ENCODE measurements around the gene DBNL.
"Not testable (repeated sequence)": the region's sequence is repeated elsewhere in the genome, so short reads cannot be mapped to it uniquely, and the experiment has no call there.

Gene DBNL

GRCh38 chr7:44044315-44045225 lies at the start of gene DBNL:
Gene DBNL (plus strand): TSS chr7:44044702. CDS start chr7:44044738, 36 bp downstream.
- in situ Hi-C loops (cut with MboI; ENCODE audit: low sequenced_read_pairs) = no loop called here

DNA sequence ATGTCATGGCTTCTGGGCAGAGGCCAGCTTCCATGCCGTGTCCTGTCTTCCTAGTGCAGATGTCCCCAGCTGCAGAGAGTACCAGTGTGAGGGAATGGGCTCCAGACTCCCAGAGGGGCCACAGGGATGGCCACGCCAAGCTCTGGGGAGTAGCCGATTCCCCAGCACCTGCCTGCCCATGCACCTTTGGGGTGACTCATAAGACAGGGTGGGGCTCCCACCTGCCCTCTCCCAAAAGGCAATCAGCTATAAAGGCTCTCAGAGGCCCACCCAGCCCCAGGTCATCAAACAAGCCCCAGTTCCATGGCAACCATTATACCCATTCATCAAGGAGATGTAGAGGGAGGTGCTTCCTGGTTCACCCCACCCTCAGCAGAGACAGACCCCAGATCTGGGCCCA lies 47.0 kb upstream of the DBNL start, which contains the start of gene SPDYE1:
SPDYE1 (plus strand) TSS at position 366 of the 400 bp plus-strand sequence. CDS start 2,053 bp downstream, outside the sequence.
- in situ Hi-C loops (cut with MboI; ENCODE audit: low sequenced_read_pairs) = not testable (repeated sequence)

DNA sequence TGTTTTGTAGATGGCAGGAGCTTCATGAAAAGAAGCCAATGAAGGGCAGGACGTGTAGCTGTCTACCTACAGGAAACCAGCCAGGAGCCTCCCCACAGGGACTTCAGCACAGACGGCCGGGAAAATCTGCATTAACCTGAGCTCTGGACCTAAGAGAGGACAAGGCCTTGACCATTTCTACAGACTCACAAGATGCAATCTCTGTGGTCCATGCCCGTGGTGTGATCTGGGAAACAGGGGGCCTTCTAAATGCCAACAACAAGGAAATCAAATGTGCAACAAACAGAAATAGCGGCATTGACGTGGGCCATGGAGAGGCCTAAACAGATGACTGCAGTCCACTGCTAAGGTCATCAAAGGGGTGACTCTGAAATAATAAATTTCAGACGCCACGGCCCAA lies 32.4 kb upstream of the DBNL start:
- in situ Hi-C loops (cut with MboI; ENCODE audit: low sequenced_read_pairs) = not testable (repeated sequence)

DNA sequence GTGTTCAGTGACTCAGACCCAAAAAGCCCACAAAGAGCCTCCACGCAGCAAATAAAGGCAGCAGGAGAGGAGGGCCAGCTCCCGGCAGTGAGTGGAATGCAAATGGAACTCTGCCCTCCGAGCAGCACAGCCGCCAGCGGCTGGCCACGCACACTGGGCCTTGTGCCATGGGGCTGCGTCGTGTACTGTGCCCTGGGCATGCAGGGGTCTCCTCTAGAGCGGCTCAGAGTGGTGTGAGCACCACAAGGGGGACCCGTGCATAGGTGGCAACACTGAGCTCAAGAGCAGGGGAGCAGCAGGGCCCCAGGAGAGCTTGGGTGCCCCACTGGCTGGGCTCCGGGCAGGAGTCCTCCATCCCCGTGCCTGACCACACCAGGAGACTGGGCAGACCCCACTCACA lies 29.4 kb upstream of the DBNL start:
- in situ Hi-C loops (cut with MboI; ENCODE audit: low sequenced_read_pairs) = not testable (repeated sequence)

- in situ Hi-C loops (cut with MboI; ENCODE audit: low sequenced_read_pairs) = not testable (repeated sequence)
Measured at GRCh38 chr7:44018857-44019807, 25.4 kb upstream of the DBNL start.

GRCh38 chr7:44019825-44020224 lies 24.7 kb upstream of the DBNL start:
- in situ Hi-C loops (cut with MboI; ENCODE audit: low sequenced_read_pairs) = not testable (repeated sequence)

DNA sequence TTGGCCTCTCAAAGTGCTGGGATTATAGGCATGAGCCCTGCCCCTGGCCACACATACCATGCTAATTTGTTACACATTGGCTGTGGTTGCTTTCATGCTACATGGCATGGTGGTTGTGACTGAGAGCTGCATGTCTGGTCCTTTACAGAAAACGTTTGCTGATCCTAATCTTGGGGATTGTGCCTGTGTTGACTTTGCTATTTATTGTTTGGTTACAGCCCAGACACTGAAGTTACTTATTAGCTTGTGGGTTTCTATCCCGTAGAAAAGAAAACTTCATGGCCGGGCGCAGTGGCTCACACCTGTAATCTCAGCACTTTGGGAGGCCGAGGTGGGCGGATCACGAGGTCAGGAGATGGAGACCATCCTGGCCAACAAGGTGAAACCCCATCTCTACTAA lies 22.4 kb upstream of the DBNL start:
- in situ Hi-C loops (cut with MboI; ENCODE audit: low sequenced_read_pairs) = not testable (repeated sequence)

DNA sequence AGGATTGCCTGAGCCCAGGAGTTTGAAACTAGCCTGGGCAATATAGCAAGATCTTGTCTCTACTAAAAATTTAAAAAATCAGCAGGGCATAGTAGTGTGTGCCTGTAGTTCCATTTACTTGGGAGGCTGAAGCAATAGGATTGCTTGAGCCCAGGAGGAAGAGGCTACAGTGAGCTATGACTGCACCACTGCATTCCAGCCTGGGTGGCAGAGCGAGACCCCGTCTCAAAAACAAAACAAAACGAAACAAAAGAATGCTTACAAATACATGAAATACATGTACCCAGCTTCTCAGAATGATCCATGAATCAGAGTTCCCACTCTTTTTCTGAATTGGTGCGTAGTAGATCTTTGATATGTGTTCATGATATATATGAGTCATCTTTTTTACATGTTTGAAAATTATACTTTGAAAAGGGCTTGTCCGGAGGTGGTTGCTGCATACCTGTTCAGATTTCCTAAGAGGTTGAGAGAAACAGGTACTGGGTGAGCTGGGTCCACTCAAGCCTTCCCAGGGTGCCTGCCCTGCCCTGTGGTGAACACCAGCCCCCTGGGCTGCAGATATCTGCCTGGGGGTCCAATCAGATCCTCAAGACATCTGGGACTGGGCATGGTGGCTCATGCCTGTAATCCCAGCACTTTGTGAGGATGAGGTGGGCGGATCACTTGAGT lies 21.6 kb upstream of the DBNL start:
- in situ Hi-C loops (cut with MboI; ENCODE audit: low sequenced_read_pairs) = not testable (repeated sequence)

- in situ Hi-C loops (cut with MboI; ENCODE audit: low sequenced_read_pairs) = not testable (repeated sequence)
Measured at GRCh38 chr7:44029433-44029832, 15.1 kb upstream of the DBNL start.

DNA sequence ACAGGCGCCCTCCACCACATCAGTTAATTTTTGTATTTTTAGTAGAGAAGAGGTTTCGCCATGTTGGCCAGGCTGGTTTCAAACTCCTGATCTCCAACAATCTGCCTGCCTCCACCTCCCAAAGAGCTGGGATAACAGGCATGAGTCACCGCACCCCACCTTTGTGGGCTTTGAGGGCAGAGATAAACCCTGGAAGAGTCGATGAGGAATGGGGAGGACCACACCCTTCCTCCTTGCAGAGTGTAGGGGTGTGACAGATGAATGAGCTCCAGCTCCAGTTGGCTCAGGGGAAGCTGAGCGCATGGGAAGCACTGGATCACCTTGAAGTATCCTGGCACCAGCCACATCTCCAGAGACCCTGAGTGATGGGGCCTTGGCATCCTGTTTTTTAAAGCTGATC lies 14.5 kb upstream of the DBNL start:
- in situ Hi-C loops (cut with MboI; ENCODE audit: low sequenced_read_pairs) = not testable (repeated sequence)

DNA sequence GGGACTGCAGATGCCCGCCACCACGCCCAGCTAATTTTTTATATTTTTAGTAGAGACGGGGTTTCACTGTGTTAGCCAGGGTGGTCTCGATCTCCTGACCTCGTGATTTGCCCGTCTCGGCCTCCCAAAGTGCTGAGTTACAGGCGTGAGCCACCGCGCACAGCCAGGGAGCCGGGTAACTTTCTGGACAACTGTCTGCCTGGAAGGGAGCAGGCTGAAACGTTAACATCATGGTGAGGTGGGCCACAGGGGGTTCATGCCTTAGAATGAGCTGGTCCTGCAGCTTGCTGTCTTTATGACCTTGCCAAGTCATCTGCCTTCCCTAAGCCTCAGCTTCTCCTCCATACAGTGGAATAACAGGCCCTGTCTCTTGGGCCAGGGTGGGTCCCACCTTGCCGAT lies 13.2 kb upstream of the DBNL start:
- in situ Hi-C loops (cut with MboI; ENCODE audit: low sequenced_read_pairs) = not testable (repeated sequence)

- in situ Hi-C loops (cut with MboI; ENCODE audit: low sequenced_read_pairs) = not testable (repeated sequence)
Measured at GRCh38 chr7:44032031-44032430, 12.5 kb upstream of the DBNL start.

- in situ Hi-C loops (cut with MboI; ENCODE audit: low sequenced_read_pairs) = not testable (repeated sequence)
Measured at GRCh38 chr7:44033971-44034844, 10.3 kb upstream of the DBNL start.

- in situ Hi-C loops (cut with MboI; ENCODE audit: low sequenced_read_pairs) = not testable (repeated sequence)
Measured at GRCh38 chr7:44036364-44036763, 8.1 kb upstream of the DBNL start.

- in situ Hi-C loops (cut with MboI; ENCODE audit: low sequenced_read_pairs) = not testable (repeated sequence)
Measured at GRCh38 chr7:44037951-44038350, 6.6 kb upstream of the DBNL start.

DNA sequence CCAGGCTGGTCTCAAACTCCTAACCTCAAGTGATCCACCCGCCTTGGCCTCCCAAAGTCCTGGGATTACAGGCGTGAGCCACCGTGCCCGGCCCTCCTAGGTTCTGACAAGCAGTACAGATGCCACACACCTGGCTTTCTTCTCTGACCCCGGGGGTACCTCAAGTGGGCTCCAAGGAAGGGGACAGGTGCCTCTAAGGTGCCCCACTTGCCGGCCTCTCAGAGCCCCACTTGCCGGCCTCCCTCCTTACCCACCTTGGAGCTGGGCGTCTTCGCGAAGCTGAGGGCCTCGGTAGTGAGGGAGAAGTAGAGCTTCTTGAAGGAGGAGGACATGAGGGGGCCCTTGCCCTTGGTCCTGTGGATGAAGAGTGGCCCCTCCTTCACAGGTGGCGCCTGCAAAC lies 5.9 kb upstream of the DBNL start:
- in situ Hi-C loops (cut with MboI; ENCODE audit: low sequenced_read_pairs) = not testable (repeated sequence)

GRCh38 chr7:44038961-44039558 lies 5.4 kb upstream of the DBNL start:
- in situ Hi-C loops (cut with MboI; ENCODE audit: low sequenced_read_pairs) = not testable (repeated sequence)

DNA sequence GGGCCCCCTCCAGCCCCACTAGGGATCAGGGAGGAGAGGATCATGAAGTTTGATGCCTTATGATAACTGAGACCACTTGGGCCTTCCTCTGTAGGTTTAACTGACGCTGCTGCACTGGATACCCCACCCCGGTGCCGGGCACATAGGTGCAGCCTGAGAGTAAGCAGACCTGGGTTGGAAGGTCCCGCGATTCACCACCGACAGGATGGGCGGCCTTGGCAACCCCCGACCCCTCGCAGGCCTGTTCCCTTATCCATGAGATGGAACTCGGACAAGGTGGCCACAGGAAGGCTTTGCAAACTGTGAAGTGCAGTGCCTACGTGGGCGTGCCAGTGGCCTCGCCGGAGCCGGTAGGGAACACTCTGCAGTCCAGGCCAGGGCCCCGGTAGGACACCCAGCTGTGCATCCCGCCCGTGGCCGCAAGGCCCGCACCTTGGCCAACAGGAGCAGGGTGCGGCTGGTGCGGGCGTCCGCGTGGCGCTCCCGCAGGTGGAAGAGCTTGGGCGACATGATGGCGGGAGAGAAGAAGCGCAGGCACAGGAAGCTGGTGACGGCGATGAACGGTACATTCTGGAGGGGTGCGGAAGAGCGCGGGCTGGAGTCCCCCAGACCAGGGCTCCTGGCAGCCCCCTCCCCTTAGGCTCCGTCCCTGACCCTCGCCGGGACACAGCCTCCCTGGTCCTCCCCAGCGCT lies 4.6 kb upstream of the DBNL start:
- in situ Hi-C loops (cut with MboI; ENCODE audit: low sequenced_read_pairs) = not testable (repeated sequence)

GRCh38 chr7:44040493-44040891 lies 4.0 kb upstream of the DBNL start:
- in situ Hi-C loops (cut with MboI; ENCODE audit: low sequenced_read_pairs) = not testable (repeated sequence)
